Lung (tissue), 12 donors: ENCODE measurements around the gene RAB30. TPM values are rescaled to one million over a fixed set of nuclear protein-coding genes. Genes with fewer than 3 reads are reported as not detected.
A peak's percentile ranks its signal among the peaks of the same experiment; 100 is the strongest.

Experiments used
- ATAC-seq: fragments of 200-7000 bp; cut with Tn5 transposase; one replicate; pipeline ENCODE4 v1.9.1; 2020; ENCODE audit warnings: moderate number of reproducible peaks; ENCODE audit not compliant: insufficient read depth, low FRiP score
- DNase-seq, 3 donors: peaks; one replicate each; pipeline ENCODE4 v3.0.0-alpha.2; 2013 to 2017
- H3K27ac ChIP-seq, 2 donors: one replicate each; pipeline ENCODE4 v1.5.1; 2013; ENCODE audit warnings: mild to moderate bottlenecking in 2 of 2, moderate library complexity in 2 of 2, control low read depth in 1 of 2, inconsistent platforms in 1 of 2, low read depth in 1 of 2, low read length in 1 of 2
- H3K27me3 ChIP-seq, 3 donors: one replicate each; pipeline ENCODE4 v1.5.1; 2013; ENCODE audit warnings: low read length in 2 of 3; ENCODE audit not compliant: control insufficient read depth in 3 of 3, insufficient read depth in 3 of 3
- H3K36me3 ChIP-seq, 4 donors: one replicate each; pipeline ENCODE4 v1.5.1; 2013; ENCODE audit warnings: low read length in 4 of 4, mild to moderate bottlenecking in 1 of 4, moderate library complexity in 1 of 4; ENCODE audit not compliant: control insufficient read depth in 4 of 4, insufficient read depth in 4 of 4
- H3K4me1 ChIP-seq, 5 donors: one replicate each; pipeline ENCODE4 v1.5.1; 2013; ENCODE audit warnings: low read length in 5 of 5, mild to moderate bottlenecking in 2 of 5, moderate library complexity in 1 of 5; ENCODE audit not compliant: control insufficient read depth in 5 of 5, insufficient read depth in 5 of 5
- H3K4me3 ChIP-seq: one replicate; pipeline ENCODE4 v1.5.1; 2013; ENCODE audit warnings: mild to moderate bottlenecking, control low read depth, moderate library complexity
- H3K9ac ChIP-seq, 2 donors: one replicate each; pipeline ENCODE4 v1.5.1; 2013; ENCODE audit warnings: low read length in 2 of 2, control low read depth in 1 of 2; ENCODE audit not compliant: insufficient read depth in 1 of 2
- H3K9me3 ChIP-seq, 4 donors: one replicate each; pipeline ENCODE4 v1.5.1; 2013; ENCODE audit warnings: low read length in 3 of 4, mild to moderate bottlenecking in 1 of 4, moderate library complexity in 1 of 4; ENCODE audit not compliant: control insufficient read depth in 4 of 4, insufficient read depth in 3 of 4
- CTCF ChIP-seq: IDR thresholded peaks from 2 replicates; pipeline ENCODE4 v1.5.1; 2012; ENCODE audit warnings: mild to moderate bottlenecking; ENCODE audit errors: control extremely low read depth, extremely low read depth
- WGBS, 2 donors: extraction: QIAGEN DNeasy Blood & Tissue Kit; methylation state at CpG; one replicate each; pipeline ENCODE4 v1.1.7; 2013; 5-methylcytosine and 5-hydroxymethylcytosine counted together
- polyA plus RNA-seq, 2 donors: library from polyadenylated mRNA; stranded (reverse); fragments of 200-250 nt; gene quantifications; one replicate each; pipeline ENCODE4 v1.2.1, GENCODE V29; 2013
- total RNA-seq, 2 donors: library from RNA; depleted of rRNA in 1 of 2; stranded (reverse); fragments of >200 nt in 1 of 2; gene quantifications; one replicate each; pipeline ENCODE4 v1.2.1, GENCODE V29; 2014 to 2021
- donor health status: control.
- donor health status: control.
- donor health status: Bipolar disorder and iron deficiency.
- donor health status: healthy.
- donor health status: DM: yes; HTN: yes; CAD: no.

RAB30 gene
- total and polyA plus RNA-seq, 4 donors, result 1.6 to 25.5 (median 7.5) TPM

- DNase-seq (no peak), ATAC-seq (no peak)
- H3K4me3 ChIP-seq, result no peak overlapping the region
- no peaks in the 10 kb centered on the region for H3K9me3 ChIP-seq
- peak overlapping the region in 1 of 2 donors; percentile 2 for H3K27ac ChIP-seq
- H3K9ac ChIP-seq, result no peak overlapping the region
- no peak for TF ChIP-seq CTCF
- peaks cover 2 to 11% (median 5%) of the 10 kb centered on the region in 5 donors for H3K4me1 ChIP-seq
- 64 to 80% methylated on average over 8 of the region's 8 CpGs for WGBS, 2 donors
- no peaks in the 10 kb centered on the region for H3K36me3 ChIP-seq
- H3K27me3 ChIP-seq, result no peaks in the 10 kb centered on the region
These were observed 26.6 kb downstream of the RAB30 start for GRCh38 chr11:83044958-83045712.

DNA sequence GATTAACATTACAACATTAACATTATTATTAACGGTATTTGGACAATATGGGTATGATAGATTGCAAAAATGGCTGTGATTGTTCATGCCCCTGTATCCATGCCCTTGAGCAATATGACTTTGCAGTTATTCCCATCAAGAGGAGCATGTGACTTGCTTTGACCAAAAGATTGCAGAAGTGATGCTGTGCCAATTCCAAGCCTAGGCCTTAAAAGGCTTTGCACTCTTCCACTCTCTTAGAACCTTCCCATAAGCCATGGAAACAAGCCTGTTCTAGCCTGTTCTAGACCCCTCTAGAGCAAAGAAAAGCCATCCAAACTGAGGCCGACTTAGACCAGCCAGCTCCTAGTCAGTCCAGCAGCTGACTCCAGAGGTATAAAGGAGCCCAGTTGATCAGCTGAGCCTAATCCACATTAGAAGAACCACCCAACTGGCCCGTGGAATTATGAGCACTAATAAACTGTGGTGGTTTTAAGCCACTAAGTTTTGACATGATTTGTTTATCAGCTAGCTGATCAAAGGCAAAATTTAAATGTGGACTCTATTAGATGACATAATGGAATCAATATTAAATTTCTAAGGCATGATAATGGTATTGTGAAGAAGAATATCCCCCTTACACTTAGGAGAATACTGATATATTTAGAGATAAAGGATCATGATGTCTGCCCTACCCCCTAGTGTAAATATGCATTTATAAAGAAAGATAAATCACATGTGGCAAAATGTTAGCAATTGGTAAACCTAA, 28.6 kb downstream of the RAB30 start:
- WGBS, 2 donors, result 85% methylated on average over 3 of the region's 3 CpGs
- Histone ChIP-seq H3K27me3 (no peaks in the 10 kb centered on the region), H3K4me3 (no peak overlapping the region), H3K36me3 (no peaks in the 10 kb centered on the region), H3K9ac (no peak overlapping the region), H3K27ac (no peak overlapping the region), H3K4me1 (peaks cover 2 to 11% (median 5%) of the 10 kb centered on the region in 5 donors), H3K9me3 (no peaks in the 10 kb centered on the region)
- DNase-seq (no peak), ATAC-seq (no peak)
- TF ChIP-seq CTCF, result no peak

GRCh38 chr11:83041126-83041525, 30.6 kb downstream of the RAB30 start:
- Histone ChIP-seq H3K9me3 (no peaks in the 10 kb centered on the region), H3K27ac (no peak overlapping the region), H3K4me3 (no peak overlapping the region), H3K9ac (no peak overlapping the region), H3K36me3 (no peaks in the 10 kb centered on the region), H3K27me3 (no peaks in the 10 kb centered on the region), H3K4me1 (peaks cover 0 to 10% (median 0%) of the 10 kb centered on the region in 5 donors)
- TF ChIP-seq CTCF, result no peak
- WGBS, 2 donors, result 96% methylated on average over 2 of the region's 2 CpGs
- DNase-seq, result no peak
- ATAC-seq, result no peak
